Type B pancreatic cell (in vitro differentiated cells): Measurements from ENCODE around the gene SP110. TPM values are rescaled to one million over a fixed set of nuclear protein-coding genes. Genes with fewer than 3 reads are reported as not detected.
A peak's percentile ranks its signal among the peaks of the same experiment; 100 is the strongest.
"Not testable (repeated sequence)": the region's sequence is repeated elsewhere in the genome, so short reads cannot be mapped to it uniquely, and the experiment has no call there.

Experiments
- DNase-seq: peaks from one replicate; pipeline ENCODE4 v3.0.0; 2021; ENCODE audit warnings: mixed read lengths; ENCODE audit not compliant: unreplicated experiment; ENCODE audit errors: extremely low spot score
- H3K27ac Mint-ChIP-seq: 2 replicates; pipeline ENCODE4 v1.8.0; 2021; ENCODE audit warnings: mild to moderate bottlenecking, mixed read lengths
- H3K27me3 Mint-ChIP-seq: 2 replicates; pipeline ENCODE4 v1.8.0; 2021; ENCODE audit warnings: mixed read lengths
- H3K36me3 Mint-ChIP-seq: 2 replicates; pipeline ENCODE4 v1.8.0; 2021; ENCODE audit warnings: mixed read lengths
- H3K4me1 Mint-ChIP-seq: one replicate; pipeline ENCODE4 v1.8.0; 2021; ENCODE audit warnings: mixed read lengths; ENCODE audit not compliant: unreplicated experiment
- H3K4me3 Mint-ChIP-seq: 2 replicates; pipeline ENCODE4 v1.8.0; 2021; ENCODE audit warnings: mild to moderate bottlenecking, mixed read lengths
- H3K9me3 Mint-ChIP-seq: 2 replicates; pipeline ENCODE4 v1.8.0; 2021; ENCODE audit warnings: mixed read lengths
- long read RNA-seq: library from polyadenylated mRNA; unstranded; transcript quantifications from one replicate; pipeline ENCODE4 v2.0.0, GENCODE V29; 2020
- total RNA-seq: library from RNA; stranded (reverse); gene quantifications from 2 replicates; pipeline ENCODE4 v1.2.1, GENCODE V29; 2021; ENCODE audit warnings: low replicate concordance
- TF ChIP-seq, protein P1 (sequence below): fragments of 200-600 bp; sonication (generic); conservative IDR thresholded peaks from 2 replicates; pipeline ENCODE4 v1.5.0; 2021; ENCODE audit warnings: antibody characterized with exemption, mild to moderate bottlenecking

Gene SP110
- 8.6 and 15.4 TPM in 2 replicates for total RNA-seq
- long read RNA-seq, partial matches to known transcripts, result 3 of 8 reads
- long read RNA-seq, other reads (novel, unspliced or antisense), result 1 of 8 reads

GRCh38 chr2:230219419-230220331 lies at the start of gene SP110:
SP110 (minus strand) TSS chr2:230219984; CDS start chr2:230216927, 3,057 bp downstream.
- Mint-ChIP-seq H3K36me3 (peaks cover 5% of the 10 kb centered on the region), H3K9me3 (no peaks in the 10 kb centered on the region), H3K27ac (peak within 1 kb of the TSS; percentile 97), H3K4me1 (peaks cover 17% of the 10 kb centered on the region), H3K4me3 (peak within 1 kb of the TSS; percentile 93), H3K27me3 (no peaks in the 10 kb centered on the region)
- DNase-seq, result no peak
- TF ChIP-seq, protein P1, sequence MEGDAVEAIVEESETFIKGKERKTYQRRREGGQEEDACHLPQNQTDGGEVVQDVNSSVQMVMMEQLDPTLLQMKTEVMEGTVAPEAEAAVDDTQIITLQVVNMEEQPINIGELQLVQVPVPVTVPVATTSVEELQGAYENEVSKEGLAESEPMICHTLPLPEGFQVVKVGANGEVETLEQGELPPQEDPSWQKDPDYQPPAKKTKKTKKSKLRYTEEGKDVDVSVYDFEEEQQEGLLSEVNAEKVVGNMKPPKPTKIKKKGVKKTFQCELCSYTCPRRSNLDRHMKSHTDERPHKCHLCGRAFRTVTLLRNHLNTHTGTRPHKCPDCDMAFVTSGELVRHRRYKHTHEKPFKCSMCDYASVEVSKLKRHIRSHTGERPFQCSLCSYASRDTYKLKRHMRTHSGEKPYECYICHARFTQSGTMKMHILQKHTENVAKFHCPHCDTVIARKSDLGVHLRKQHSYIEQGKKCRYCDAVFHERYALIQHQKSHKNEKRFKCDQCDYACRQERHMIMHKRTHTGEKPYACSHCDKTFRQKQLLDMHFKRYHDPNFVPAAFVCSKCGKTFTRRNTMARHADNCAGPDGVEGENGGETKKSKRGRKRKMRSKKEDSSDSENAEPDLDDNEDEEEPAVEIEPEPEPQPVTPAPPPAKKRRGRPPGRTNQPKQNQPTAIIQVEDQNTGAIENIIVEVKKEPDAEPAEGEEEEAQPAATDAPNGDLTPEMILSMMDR, result no peak

DNA sequence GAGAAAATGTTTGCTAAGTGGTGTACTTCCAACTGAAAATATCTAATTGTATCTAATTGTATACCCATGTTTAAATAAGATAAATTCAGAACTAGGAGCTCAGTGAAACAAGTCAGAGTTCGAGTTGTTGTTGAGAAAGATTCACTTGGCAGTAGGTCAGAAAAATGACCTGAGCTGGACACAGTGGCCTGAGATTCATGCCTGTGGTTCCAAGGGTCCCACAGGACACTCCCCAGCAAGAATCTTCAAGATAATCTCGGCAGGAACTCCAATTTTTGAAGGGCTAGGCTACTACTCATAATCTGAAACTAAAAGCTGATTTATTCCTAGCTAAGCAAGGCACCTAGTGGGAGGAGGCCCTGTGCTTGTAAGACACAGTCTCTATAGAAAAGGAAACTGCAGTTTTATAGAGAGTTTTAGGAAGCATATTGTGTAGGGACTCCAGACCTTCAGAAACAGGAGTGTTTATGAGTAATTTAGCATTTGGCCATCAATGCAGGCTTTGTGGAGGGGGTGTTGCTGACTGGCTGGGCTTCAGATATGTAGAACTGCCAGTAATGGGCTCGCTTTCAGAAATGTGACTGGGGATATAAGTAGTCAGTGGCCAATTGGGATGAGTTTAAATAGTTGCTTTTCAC lies 48.9 kb upstream of the SP110 start:
- H3K4me3 Mint-ChIP-seq, result no peak overlapping the region

GRCh38 chr2:230267556-230267955 lies 47.8 kb upstream of the SP110 start:
- Mint-ChIP-seq H3K27me3 (no peaks in the 10 kb centered on the region), H3K27ac (no peak overlapping the region), H3K4me3 (no peak overlapping the region), H3K4me1 (no peaks in the 10 kb centered on the region), H3K9me3 (peaks cover 5% of the 10 kb centered on the region), H3K36me3 (no peaks in the 10 kb centered on the region)
- TF ChIP-seq, protein P1, result no peak
- DNase-seq, result no peak

More for the DNA sequence above, 48.9 kb upstream of the SP110 start:
- Mint-ChIP-seq H3K27me3 (no peaks in the 10 kb centered on the region), H3K9me3 (peaks cover 5% of the 10 kb centered on the region), H3K4me1 (no peaks in the 10 kb centered on the region), H3K36me3 (no peaks in the 10 kb centered on the region), H3K27ac (no peak overlapping the region)
- no peak for DNase-seq
- TF ChIP-seq, protein P1, result no peak

DNA sequence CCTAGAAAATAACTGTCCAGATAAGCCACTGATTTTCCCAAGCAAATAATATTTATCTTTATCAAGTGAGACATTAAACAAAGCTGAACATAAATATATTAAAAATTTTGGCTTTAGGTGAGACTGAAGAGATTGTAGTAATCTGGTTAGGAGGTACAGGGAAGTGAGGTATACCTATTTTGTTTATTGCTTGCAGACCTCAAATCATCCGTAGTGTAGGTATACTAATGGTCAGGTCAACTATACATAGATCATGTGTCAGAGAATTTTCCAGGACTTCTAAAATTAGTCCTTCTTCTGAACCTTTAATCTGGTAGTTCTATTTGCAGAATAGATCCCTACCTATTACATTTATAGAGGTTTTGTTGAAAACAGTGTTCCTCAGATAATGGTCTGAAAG lies 47.3 kb upstream of the SP110 start:
- Mint-ChIP-seq H3K9me3 (peaks cover 5% of the 10 kb centered on the region), H3K27ac (no peak overlapping the region), H3K36me3 (no peaks in the 10 kb centered on the region), H3K4me3 (no peak overlapping the region), H3K27me3 (no peaks in the 10 kb centered on the region), H3K4me1 (no peaks in the 10 kb centered on the region)
- TF ChIP-seq, protein P1, result no peak
- no peak for DNase-seq

GRCh38 chr2:230266638-230267037 lies 46.9 kb upstream of the SP110 start:
- TF ChIP-seq, protein P1, result no peak
- Mint-ChIP-seq H3K27me3 (no peaks in the 10 kb centered on the region), H3K36me3 (no peaks in the 10 kb centered on the region), H3K27ac (no peak overlapping the region), H3K4me3 (no peak overlapping the region), H3K9me3 (peaks cover 5% of the 10 kb centered on the region), H3K4me1 (no peaks in the 10 kb centered on the region)
- DNase-seq, result no peak

GRCh38 chr2:230264945-230265344 lies 45.2 kb upstream of the SP110 start:
- peaks cover 17% of the 10 kb centered on the region for H3K9me3 Mint-ChIP-seq
- DNase-seq, H3K4me1 Mint-ChIP-seq, H3K36me3 Mint-ChIP-seq, H3K27ac Mint-ChIP-seq, H3K27me3 Mint-ChIP-seq, H3K4me3 Mint-ChIP-seq: not testable (repeated sequence)
